Lower lobe of right lung (tissue), 2 donors: ENCODE results near the gene MMP23B. TPM values are rescaled to one million over a fixed set of nuclear protein-coding genes. Genes with fewer than 3 reads are reported as not detected.

ENCODE experiments used
- ATAC-seq, 2 donors: fragments of 200-7000 bp; cut with Tn5 transposase; one replicate each; pipeline ENCODE4 v1.9.1; 2020 to 2022; ENCODE audit warnings: mild to moderate bottlenecking in 2 of 2, moderate library complexity in 2 of 2
- DNase-seq: peaks from one replicate; pipeline ENCODE4 v3.0.0-alpha.2; 2020
- H3K27ac ChIP-seq: fragments of 200-600 bp; one replicate; pipeline ENCODE4 v1.8.0; 2022
- H3K27me3 ChIP-seq: fragments of 200-600 bp; one replicate; pipeline ENCODE4 v1.8.0; 2022; ENCODE audit warnings: low read depth
- H3K36me3 ChIP-seq: fragments of 200-600 bp; one replicate; pipeline ENCODE4 v1.8.0; 2022; ENCODE audit warnings: mild to moderate bottlenecking
- H3K4me1 ChIP-seq: fragments of 200-600 bp; one replicate; pipeline ENCODE4 v1.8.0; 2022
- H3K4me3 ChIP-seq: fragments of 200-600 bp; one replicate; pipeline ENCODE4 v1.8.0; 2022; ENCODE audit warnings: mild to moderate bottlenecking
- H3K9me3 ChIP-seq: fragments of 200-600 bp; one replicate; pipeline ENCODE4 v1.8.0; 2022
- CTCF ChIP-seq: fragments of 200-600 bp; IDR thresholded peaks from one replicate; pipeline ENCODE4 v1.8.0; 2022; ENCODE audit warnings: antibody characterized with exemption, mild to moderate bottlenecking
- intact Hi-C: fragments of 100-400 bp; cut with DNase I; formaldehyde crosslinking; loops from one replicate; pipeline ENCODE4 v1.11.0; 2022
- total RNA-seq: library from RNA; stranded (reverse); fragmentation: NEBNext Ultra II Directional; extraction: Animal tissue kit (Norgen Biotek cat#: 25700); gene quantifications from one replicate; pipeline ENCODE4 v1.2.1, GENCODE V29; 2021
- donor health status: DM: no; HTN: yes; CAD: no; lungs with severe emphysema.

The MMP23B gene
- total RNA-seq, 1 donor from 2014 or later = 27.2 TPM

- ATAC-seq (no peak), DNase-seq (peak; percentile 51)
Measured at GRCh38 chr1:1619917-1620361, 12.0 kb upstream of the MMP23B start.

GRCh38 chr1:1620433-1621139 is 11.4 kb upstream of the MMP23B start:
- intact Hi-C loops = no loop called here
- ATAC-seq (no peak), DNase-seq (no peak)
- peaks cover 10% of the 10 kb centered on the region for H3K4me1 ChIP-seq
- H3K4me3 ChIP-seq = no peak overlapping the region
- no peaks in the 10 kb centered on the region for H3K27me3 ChIP-seq
- no peak overlapping the region for H3K27ac ChIP-seq
- peaks cover 14% of the 10 kb centered on the region for H3K36me3 ChIP-seq
- H3K9me3 ChIP-seq = no peaks in the 10 kb centered on the region
- TF ChIP-seq CTCF = no peak

More at GRCh38 chr1:1619917-1620361, 12.0 kb upstream of the MMP23B start:
- H3K9me3 ChIP-seq = no peaks in the 10 kb centered on the region
- intact Hi-C loops = no loop called here
- no peak overlapping the region for H3K4me3 ChIP-seq
- no peak overlapping the region for H3K27ac ChIP-seq
- peaks cover 14% of the 10 kb centered on the region for H3K36me3 ChIP-seq
- H3K4me1 ChIP-seq = peaks cover 10% of the 10 kb centered on the region
- no peak for TF ChIP-seq CTCF
- H3K27me3 ChIP-seq = no peaks in the 10 kb centered on the region

- TF ChIP-seq CTCF = no peak
Measured at GRCh38 chr1:1621173-1622009, 10.6 kb upstream of the MMP23B start.

GRCh38 chr1:1622010-1622787 is 9.8 kb upstream of the MMP23B start:
- Histone ChIP-seq H3K27me3 (no peaks in the 10 kb centered on the region), H3K4me1 (peaks cover under 1% of the 10 kb centered on the region), H3K9me3 (no peaks in the 10 kb centered on the region), H3K27ac (no peak overlapping the region), H3K4me3 (no peak overlapping the region), H3K36me3 (peaks cover 17% of the 10 kb centered on the region)
- no peak for DNase-seq
- intact Hi-C loops = no loop called here
- ATAC-seq = no peak
- no peak for TF ChIP-seq CTCF

More at GRCh38 chr1:1621173-1622009, 10.6 kb upstream of the MMP23B start:
- no peaks in the 10 kb centered on the region for H3K27me3 ChIP-seq
- H3K9me3 ChIP-seq = no peaks in the 10 kb centered on the region
- H3K27ac ChIP-seq = no peak overlapping the region
- H3K4me3 ChIP-seq = no peak overlapping the region
- intact Hi-C loops = no loop called here
- H3K36me3 ChIP-seq = peaks cover 14% of the 10 kb centered on the region
- no peak for DNase-seq
- no peak for ATAC-seq
- peaks cover 8% of the 10 kb centered on the region for H3K4me1 ChIP-seq

- no peaks in the 10 kb centered on the region for H3K27me3 ChIP-seq
- H3K9me3 ChIP-seq = no peaks in the 10 kb centered on the region
- no peak overlapping the region for H3K27ac ChIP-seq
- H3K4me1 ChIP-seq = no peaks in the 10 kb centered on the region
- DNase-seq (no peak), ATAC-seq (no peak)
- intact Hi-C loops = no loop called here
- peaks cover 18% of the 10 kb centered on the region for H3K36me3 ChIP-seq
- TF ChIP-seq CTCF = no peak
- H3K4me3 ChIP-seq = no peak overlapping the region
Measured at GRCh38 chr1:1622788-1623094, 9.2 kb upstream of the MMP23B start.
